HFF-Myc (cell line): ENCODE measurements around the gene ARID4B.

ENCODE experiments used
- DNase-seq: peaks from one replicate; pipeline ENCODE4 v3.0.0-alpha.2; 2011; ENCODE audit warnings: low read depth; ENCODE audit errors: extremely low read depth
- H3K4me3 ChIP-seq: replicated peaks from 2 replicates; pipeline ENCODE4 v1.5.1; 2011; ENCODE audit warnings: low read depth, mild to moderate bottlenecking, control low read depth, low read length
- TF ChIP-seq, protein P1 (sequence below): IDR thresholded peaks from 2 replicates; pipeline ENCODE4 v1.5.1; 2012; ENCODE audit warnings: mild to moderate bottlenecking, low read depth, low read length, control low read depth; ENCODE audit errors: missing control alignments

Gene ARID4B

DNA sequence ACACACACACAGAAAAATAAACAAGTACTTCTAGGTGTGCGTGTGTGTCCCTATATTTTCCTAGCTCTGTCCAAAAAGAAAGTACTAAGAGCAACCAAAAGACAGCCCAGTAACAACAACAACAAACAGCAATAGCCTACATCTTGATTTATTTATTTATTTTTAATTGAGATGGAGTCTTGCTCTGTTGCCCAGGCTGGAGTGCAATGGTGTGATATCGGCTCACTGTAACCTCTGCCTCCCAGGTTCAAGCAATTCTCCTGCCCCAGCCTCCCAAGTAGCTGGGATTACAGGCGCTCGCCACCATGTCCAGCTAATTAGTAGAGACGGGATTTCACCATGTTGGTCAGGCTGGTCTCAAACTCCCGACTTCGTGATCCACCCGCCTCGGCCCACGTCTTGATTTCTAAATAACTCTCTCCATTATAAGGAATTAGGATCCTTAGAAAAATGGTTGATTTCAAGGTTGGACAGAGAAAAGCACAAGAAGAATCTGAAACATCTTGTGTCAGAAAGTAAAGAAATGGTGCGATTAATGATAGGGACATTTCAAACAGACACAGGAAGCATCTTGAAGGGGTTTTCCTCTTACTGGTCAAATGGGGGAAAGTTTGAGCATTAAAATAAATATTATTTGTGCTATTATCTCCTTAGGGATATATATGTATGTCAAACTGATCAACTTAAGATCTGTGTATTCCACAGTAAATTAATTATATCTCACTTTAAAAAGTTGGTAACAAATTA, 59.4 kb downstream of the ARID4B start:
- no peak overlapping the region for H3K4me3 ChIP-seq
- TF ChIP-seq, protein P1, sequence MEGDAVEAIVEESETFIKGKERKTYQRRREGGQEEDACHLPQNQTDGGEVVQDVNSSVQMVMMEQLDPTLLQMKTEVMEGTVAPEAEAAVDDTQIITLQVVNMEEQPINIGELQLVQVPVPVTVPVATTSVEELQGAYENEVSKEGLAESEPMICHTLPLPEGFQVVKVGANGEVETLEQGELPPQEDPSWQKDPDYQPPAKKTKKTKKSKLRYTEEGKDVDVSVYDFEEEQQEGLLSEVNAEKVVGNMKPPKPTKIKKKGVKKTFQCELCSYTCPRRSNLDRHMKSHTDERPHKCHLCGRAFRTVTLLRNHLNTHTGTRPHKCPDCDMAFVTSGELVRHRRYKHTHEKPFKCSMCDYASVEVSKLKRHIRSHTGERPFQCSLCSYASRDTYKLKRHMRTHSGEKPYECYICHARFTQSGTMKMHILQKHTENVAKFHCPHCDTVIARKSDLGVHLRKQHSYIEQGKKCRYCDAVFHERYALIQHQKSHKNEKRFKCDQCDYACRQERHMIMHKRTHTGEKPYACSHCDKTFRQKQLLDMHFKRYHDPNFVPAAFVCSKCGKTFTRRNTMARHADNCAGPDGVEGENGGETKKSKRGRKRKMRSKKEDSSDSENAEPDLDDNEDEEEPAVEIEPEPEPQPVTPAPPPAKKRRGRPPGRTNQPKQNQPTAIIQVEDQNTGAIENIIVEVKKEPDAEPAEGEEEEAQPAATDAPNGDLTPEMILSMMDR = no peak
- no peak for DNase-seq

DNA sequence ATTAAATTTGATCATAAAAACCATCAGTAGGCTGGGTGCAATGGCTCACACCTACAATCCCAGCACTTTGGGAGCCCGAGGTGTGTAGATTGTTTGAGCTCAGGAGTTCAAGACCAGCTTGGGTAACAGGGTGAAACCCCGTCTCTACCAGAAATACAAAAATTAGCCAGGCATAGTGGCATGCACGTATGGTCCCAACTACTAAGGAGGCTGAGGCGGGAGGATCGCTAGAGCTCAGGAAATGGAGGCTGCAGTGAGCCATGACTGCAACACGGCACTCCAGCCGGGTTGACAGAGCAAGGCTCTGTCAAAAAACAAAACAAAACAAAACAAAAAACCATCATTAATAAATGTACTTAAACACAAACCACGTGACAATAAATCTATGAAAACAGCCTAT, 61.0 kb downstream of the ARID4B start:
- H3K4me3 ChIP-seq = no peak overlapping the region
- TF ChIP-seq, protein P1 = no peak
- DNase-seq = no peak

DNA sequence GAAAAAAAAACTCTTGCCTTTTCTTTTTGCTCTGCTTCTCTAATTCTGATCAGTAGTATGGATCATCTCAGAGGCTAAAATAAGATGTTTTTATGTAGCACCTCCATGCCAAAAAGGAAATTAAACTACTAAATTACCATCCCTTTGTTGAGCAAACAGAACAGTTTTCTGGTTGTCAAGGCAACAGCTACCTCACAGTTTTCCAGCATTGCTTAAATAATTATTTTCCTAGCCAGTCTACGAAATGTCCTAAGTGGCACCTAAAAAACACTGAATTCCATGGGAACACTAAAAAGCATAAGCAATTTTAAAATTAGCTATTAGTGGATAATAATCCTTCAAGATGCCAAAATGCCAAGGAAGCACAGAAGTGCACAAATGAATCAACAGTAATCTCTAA, 61.7 kb downstream of the ARID4B start:
- TF ChIP-seq, protein P1 = no peak
- no peak for DNase-seq
- no peak overlapping the region for H3K4me3 ChIP-seq

DNA sequence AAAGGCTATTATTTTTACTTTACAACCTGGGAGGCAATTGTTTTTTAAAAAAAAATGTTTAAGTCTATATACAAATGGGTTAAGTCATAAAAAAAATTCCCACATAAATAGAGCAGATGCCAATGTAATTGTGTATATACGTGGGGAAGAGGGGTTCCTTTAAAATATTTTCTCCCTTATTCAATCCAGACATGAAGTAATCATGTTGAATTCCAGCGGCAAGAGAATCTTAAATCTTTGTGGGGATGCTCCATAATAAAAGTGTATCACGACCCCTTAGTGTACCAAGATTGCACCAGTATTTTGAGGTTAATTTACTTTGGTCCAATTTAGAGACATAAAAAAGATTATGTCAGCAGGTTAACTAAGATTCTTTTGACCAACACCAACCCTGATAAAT, 62.1 kb downstream of the ARID4B start:
- TF ChIP-seq, protein P1 = no peak
- DNase-seq = no peak
- H3K4me3 ChIP-seq = no peak overlapping the region

DNA sequence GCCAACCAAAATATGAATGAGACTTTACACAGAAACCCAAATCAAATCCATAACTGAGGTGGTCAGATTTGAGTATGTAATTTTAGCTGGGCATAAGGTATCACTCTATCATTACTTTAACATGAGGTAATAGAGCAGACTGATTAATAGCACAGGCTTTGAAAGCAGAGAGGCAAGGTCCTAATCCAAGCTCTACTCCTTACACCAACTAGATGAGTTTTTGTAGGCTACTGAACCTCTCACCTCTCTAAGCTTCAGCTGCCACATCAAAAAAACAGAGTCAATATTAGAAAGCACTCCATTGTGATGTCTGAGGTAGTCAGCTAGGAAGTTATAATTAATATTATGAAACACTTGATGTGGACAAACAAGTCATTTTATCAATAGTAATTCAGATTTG, 63.7 kb downstream of the ARID4B start:
- TF ChIP-seq, protein P1 = no peak
- DNase-seq = no peak
- no peak overlapping the region for H3K4me3 ChIP-seq

DNA sequence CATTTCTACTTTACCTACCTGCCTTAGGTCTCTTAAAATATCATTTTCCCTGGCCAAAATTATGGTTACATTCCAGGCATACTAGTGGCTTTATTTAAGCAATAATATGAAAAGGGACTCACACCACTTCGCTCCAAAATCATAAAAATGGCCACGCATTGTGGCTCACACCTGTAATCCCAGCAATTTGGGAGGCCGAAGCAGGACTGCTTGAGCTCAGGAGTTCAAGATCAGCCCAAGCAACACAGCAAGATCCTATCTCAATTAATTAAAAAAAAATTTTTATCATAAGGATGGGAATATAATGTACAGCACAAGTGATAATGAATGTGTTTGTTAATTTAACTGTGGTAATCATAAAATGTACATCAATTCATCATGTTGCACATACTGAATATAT, 65.4 kb downstream of the ARID4B start:
- no peak overlapping the region for H3K4me3 ChIP-seq
- no peak for DNase-seq
- TF ChIP-seq, protein P1 = no peak

DNA sequence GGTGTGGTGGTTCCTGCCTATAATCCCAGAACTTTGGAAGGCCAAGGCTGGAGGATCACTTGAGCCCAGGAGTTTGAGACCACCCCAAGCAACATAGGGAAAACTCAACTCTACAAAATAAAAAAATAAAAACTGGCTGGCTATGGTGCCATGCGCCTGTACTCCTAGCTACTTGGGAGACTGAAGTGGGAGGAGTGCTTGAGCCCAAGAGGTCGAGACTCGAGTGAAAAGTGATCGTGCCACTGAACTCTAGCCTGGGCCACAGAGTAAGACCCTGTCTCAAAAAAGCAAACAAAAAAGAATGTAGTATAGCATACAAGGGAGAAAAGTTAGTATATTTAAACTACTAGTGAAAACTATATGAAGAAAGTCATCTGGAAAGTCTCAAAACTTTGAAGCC, 66.7 kb downstream of the ARID4B start:
- H3K4me3 ChIP-seq = no peak overlapping the region
- no peak for DNase-seq
- TF ChIP-seq, protein P1 = no peak
